Eye (tissue), 1 donor: ENCODE data around the gene CACNA2D1.
A peak's percentile ranks its signal among the peaks of the same experiment; 100 is the strongest.
"Not testable (repeated sequence)": the region's sequence is repeated elsewhere in the genome, so short reads cannot be mapped to it uniquely, and the experiment has no call there.

Experiments
- DNase-seq: peaks from one replicate; pipeline ENCODE4 v3.0.0-alpha.2; 2015

The CACNA2D1 gene

GRCh38 chr7:82021036-82021435, 422.5 kb downstream of the CACNA2D1 start:
- no peak for DNase-seq

GRCh38 chr7:82019551-82020475, 423.8 kb downstream of the CACNA2D1 start:
- no peak for DNase-seq

- DNase-seq, result no peak
Observed at GRCh38 chr7:82018226-82018625, 425.4 kb downstream of the CACNA2D1 start.

GRCh38 chr7:82017334-82017943, 426.1 kb downstream of the CACNA2D1 start:
- peak; percentile 59 for DNase-seq

GRCh38 chr7:82015751-82016150, 427.8 kb downstream of the CACNA2D1 start:
- DNase-seq, result no peak

- DNase-seq, result not testable (repeated sequence)
Observed at GRCh38 chr7:82014574-82014973, 429.0 kb downstream of the CACNA2D1 start.

- DNase-seq, result no peak
Observed at GRCh38 chr7:82012453-82012852, 431.1 kb downstream of the CACNA2D1 start.

- DNase-seq, result no peak
Observed at GRCh38 chr7:82010416-82010815, 433.2 kb downstream of the CACNA2D1 start.

GRCh38 chr7:82007315-82007714, 436.3 kb downstream of the CACNA2D1 start:
- DNase-seq, result no peak

GRCh38 chr7:82005056-82005455, 438.5 kb downstream of the CACNA2D1 start:
- DNase-seq, result no peak

- no peak for DNase-seq
Observed at GRCh38 chr7:81993186-81993585, 450.4 kb downstream of the CACNA2D1 start.

GRCh38 chr7:81990395-81990794, 453.2 kb downstream of the CACNA2D1 start:
- no peak for DNase-seq

GRCh38 chr7:81986723-81987470, 456.7 kb downstream of the CACNA2D1 start:
- DNase-seq, result no peak

- DNase-seq, result no peak
Observed at GRCh38 chr7:81983406-81983805, 460.2 kb downstream of the CACNA2D1 start.

GRCh38 chr7:81973117-81973516, 470.5 kb downstream of the CACNA2D1 start:
- DNase-seq, result no peak

GRCh38 chr7:81960026-81960425, 483.6 kb downstream of the CACNA2D1 start:
- no peak for DNase-seq

- no peak for DNase-seq
Observed at GRCh38 chr7:81957517-81957916, 486.1 kb downstream of the CACNA2D1 start.

GRCh38 chr7:81956520-81956919, 487.1 kb downstream of the CACNA2D1 start:
- peak; percentile 71 for DNase-seq

GRCh38 chr7:81949306-81949705, 494.3 kb downstream of the CACNA2D1 start:
- DNase-seq, result no peak

GRCh38 chr7:81944058-81944457, 499.5 kb downstream of the CACNA2D1 start:
- DNase-seq, result no peak

GRCh38 chr7:81937091-81937490, 506.5 kb downstream of the CACNA2D1 start:
- no peak for DNase-seq

- no peak for DNase-seq
Observed at GRCh38 chr7:81934596-81935301, 508.8 kb downstream of the CACNA2D1 start.

- no peak for DNase-seq
Observed at GRCh38 chr7:81932936-81933335, 510.6 kb downstream of the CACNA2D1 start.
